H1 (cell line): ENCODE results near the gene ZMIZ1. TPM values are rescaled to one million over a fixed set of nuclear protein-coding genes. Genes with fewer than 3 reads are reported as not detected.

Experiments
- CTCF ChIA-PET: fragments of 300-600 bp; sonication (Branson Sonifier 250); formaldehyde crosslinking; loops from one replicate; lab custom pipeline; 2021; ENCODE audit not compliant: partially characterized antibody; lab: Charles Lee
- POLR2A ChIA-PET: fragments of 300-600 bp; sonication (Branson Sonifier 250); formaldehyde crosslinking; loops from one replicate; lab custom pipeline; 2021; ENCODE audit warnings: inconsistent platforms; ENCODE audit not compliant: partially characterized antibody; lab: Charles Lee
- DNase-seq, 2 experiments: peaks; one replicate each; pipeline versions ENCODE4 v3.0.0 to v3.0.0-alpha.2; 2010 to 2022; ENCODE audit warnings: low spot score in 2 of 2, low read depth in 1 of 2, mixed read lengths in 1 of 2
- FAIRE-seq: peaks from 2 replicates; lab custom pipeline; 2011; peaks lifted over from hg19 to GRCh38; lab: Jason Lieb, UNC
- H2AFZ ChIP-seq: 2 replicates; pipeline ENCODE4 v1.8.1; 2012; ENCODE audit warnings: low read length, inconsistent platforms
- H2AK5ac ChIP-seq: 2 replicates; pipeline ENCODE4 v1.6.1; 2013; ENCODE audit warnings: low read depth, low read length
- H2BK120ac ChIP-seq: replicated peaks from 2 replicates; pipeline ENCODE3; 2013; ENCODE audit warnings: low read depth, low read length, inconsistent platforms
- H2BK12ac ChIP-seq: 2 replicates; pipeline ENCODE4 v1.6.1; 2013; ENCODE audit warnings: low read depth, low read length
- H2BK15ac ChIP-seq: 2 replicates; pipeline ENCODE4 v1.6.1; 2013; ENCODE audit warnings: low read length
- H2BK20ac ChIP-seq: 2 replicates; pipeline ENCODE4 v1.6.1; 2013; ENCODE audit warnings: low read length
- H2BK5ac ChIP-seq: 2 replicates; pipeline ENCODE4 v1.6.1; 2013; ENCODE audit warnings: low read depth, low read length
- H3K14ac ChIP-seq: 2 replicates; pipeline ENCODE4 v1.6.1; 2013; ENCODE audit warnings: inconsistent platforms; ENCODE audit not compliant: insufficient read length
- H3K18ac ChIP-seq: 2 replicates; pipeline ENCODE4 v1.6.1; 2013; ENCODE audit warnings: low read length; ENCODE audit errors: extremely low read depth
- H3K23ac ChIP-seq: 2 replicates; pipeline ENCODE4 v1.6.1; 2013; ENCODE audit warnings: inconsistent platforms; ENCODE audit not compliant: insufficient read length
- H3K23me2 ChIP-seq: 2 replicates; pipeline ENCODE4 v1.6.1; 2013; ENCODE audit warnings: low read depth, low read length
- H3K27ac ChIP-seq: 2 replicates; pipeline ENCODE4 v1.6.1; 2011; ENCODE audit warnings: low read depth, low read length, inconsistent platforms
- H3K27me3 ChIP-seq, 4 experiments: replicated peaks in 1 of 4; 1 replicate in 1 of 4; 2 replicates in 3 of 4; pipeline versions ENCODE4 v1.6.1 to v1.8.1; 2011 to 2013; ENCODE audit warnings: low read length in 3 of 4, mild to moderate bottlenecking in 3 of 4, inconsistent platforms in 2 of 4, mixed read lengths in 2 of 4, moderate library complexity in 1 of 4; ENCODE audit not compliant: control insufficient read depth in 3 of 4, insufficient read depth in 3 of 4; ENCODE audit errors: extremely low read depth in 1 of 4
- H3K36me3 ChIP-seq, 4 experiments: 2 replicates each; pipeline versions ENCODE4 v1.6.1 to v1.8.1; 2011 to 2013; ENCODE audit warnings: mild to moderate bottlenecking in 4 of 4, low read length in 3 of 4, moderate library complexity in 2 of 4, control low read depth in 1 of 4, inconsistent platforms in 1 of 4; ENCODE audit not compliant: insufficient read depth in 4 of 4, control insufficient read depth in 2 of 4
- H3K4ac ChIP-seq: replicated peaks from 2 replicates; pipeline ENCODE3; 2013; ENCODE audit warnings: low read length, low read depth, mixed read lengths, inconsistent platforms; ENCODE audit not compliant: insufficient read length
- H3K4me1 ChIP-seq, 4 experiments: replicated peaks in 1 of 4; 1 replicate in 1 of 4; 2 replicates in 3 of 4; pipeline versions ENCODE4 v1.6.1 to v1.8.1; 2011 to 2013; ENCODE audit warnings: low read length in 3 of 4, inconsistent platforms in 2 of 4, mixed read lengths in 1 of 4; ENCODE audit not compliant: insufficient read depth in 4 of 4, control insufficient read depth in 3 of 4
- H3K4me2 ChIP-seq, 2 experiments: 2 replicates each; pipeline versions ENCODE4 v1.6.1 to v1.8.1; 2011 to 2013; ENCODE audit warnings: low read depth in 2 of 2, low read length in 2 of 2, control low read depth in 1 of 2, inconsistent platforms in 1 of 2, mild to moderate bottlenecking in 1 of 2; ENCODE audit not compliant: insufficient read depth in 1 of 2
- H3K4me3 ChIP-seq, 4 experiments: fragments of 200-600, 300-600 bp in 1 of 4; sonication (generic), shearing (Covaris generic), sonication (Bioruptor Twin) in 1 of 4; 2 replicates each; pipeline versions ENCODE4 v1.5.1 to v1.8.1; 2011 to 2016; ENCODE audit warnings: low read length in 4 of 4, low read depth in 3 of 4, control low read depth in 2 of 4, inconsistent platforms in 2 of 4, mild to moderate bottlenecking in 2 of 4, mixed read lengths in 1 of 4, moderate library complexity in 1 of 4; ENCODE audit not compliant: insufficient read depth in 2 of 4; ENCODE audit errors: extremely low read depth in 1 of 4
- H3K56ac ChIP-seq: replicated peaks from 2 replicates; pipeline ENCODE3; 2013; ENCODE audit warnings: low read depth, mild to moderate bottlenecking, mixed read lengths, low read length, inconsistent platforms; ENCODE audit not compliant: insufficient read length
- H3K79me1 ChIP-seq: 2 replicates; pipeline ENCODE4 v1.6.1; 2013; ENCODE audit warnings: low read depth, low read length, control low read depth
- H3K79me2 ChIP-seq, 2 experiments: 2 replicates each; pipeline versions ENCODE4 v1.6.1 to v1.8.1; 2012 to 2013; ENCODE audit warnings: low read length in 2 of 2, mild to moderate bottlenecking in 2 of 2, inconsistent platforms in 1 of 2; ENCODE audit not compliant: insufficient read depth in 2 of 2, control insufficient read depth in 1 of 2
- H3K9ac ChIP-seq, 4 experiments: replicated peaks in 1 of 4; 1 replicate in 1 of 4; 2 replicates in 3 of 4; pipeline versions ENCODE4 v1.6.1 to v1.8.1; 2011 to 2013; ENCODE audit warnings: low read depth in 3 of 4, low read length in 3 of 4, control low read depth in 2 of 4, mild to moderate bottlenecking in 2 of 4, moderate library complexity in 2 of 4, inconsistent platforms in 1 of 4; ENCODE audit errors: extremely low read depth in 1 of 4
- H3K9me3 ChIP-seq, 2 experiments: 2 replicates each; pipeline versions ENCODE4 v1.6.1 to v1.8.1; 2012 to 2013; ENCODE audit warnings: mild to moderate bottlenecking in 2 of 2, moderate library complexity in 2 of 2, control low read depth in 1 of 2, inconsistent platforms in 1 of 2, low read depth in 1 of 2, low read length in 1 of 2, mixed read lengths in 1 of 2; ENCODE audit not compliant: insufficient read depth in 2 of 2
- H4K20me1 ChIP-seq, 2 experiments: replicated peaks in 1 of 2; 2 replicates each; pipeline versions ENCODE3 to v1.8.1; 2011 to 2013; ENCODE audit warnings: inconsistent platforms in 2 of 2, low read length in 2 of 2, mild to moderate bottlenecking in 1 of 2; ENCODE audit not compliant: insufficient read depth in 2 of 2, control insufficient read depth in 1 of 2
- H4K5ac ChIP-seq: 2 replicates; pipeline ENCODE4 v1.6.1; 2013; ENCODE audit warnings: low read length, low read depth, mixed read lengths, inconsistent platforms; ENCODE audit not compliant: insufficient read length
- H4K8ac ChIP-seq: 2 replicates; pipeline ENCODE4 v1.8.0; 2013; ENCODE audit warnings: mild to moderate bottlenecking, moderate library complexity, low read length, inconsistent platforms; ENCODE audit not compliant: insufficient read depth; ENCODE audit errors: extremely low read depth
- H4K91ac ChIP-seq: replicated peaks from 2 replicates; pipeline ENCODE3; 2013; ENCODE audit warnings: low read length, mixed read lengths, inconsistent platforms; ENCODE audit not compliant: insufficient read length
- CBX5 ChIP-seq: fragments of 300-800, 300-1000 bp; sonication (generic); IDR thresholded peaks from 2 replicates; pipeline ENCODE4 v1.7.1; 2016; ENCODE audit warnings: antibody characterized with exemption, low read length, low read depth
- EGR1 ChIP-seq: IDR thresholded peaks from 2 replicates; pipeline ENCODE4 v1.6.1; 2011; ENCODE audit warnings: low read depth, low read length, borderline replicate concordance
- JUND ChIP-seq: IDR thresholded peaks from 2 replicates; pipeline ENCODE4 v1.6.1; 2011; ENCODE audit warnings: mild to moderate bottlenecking, improper control_type of control experiment, low read length
- PHF8 ChIP-seq: fragments of 200-600 bp; sonication (generic); conservative IDR thresholded peaks from 2 replicates; pipeline ENCODE4 v1.7.1; 2012; ENCODE audit warnings: low read depth, mild to moderate bottlenecking, inconsistent platforms, low read length, moderate library complexity
- RNF2 ChIP-seq: fragments of 200-900, 300-1000 bp; sonication (generic); IDR thresholded peaks from 2 replicates; pipeline ENCODE4 v1.7.1; 2016; ENCODE audit warnings: borderline replicate concordance, low read depth, mild to moderate bottlenecking, antibody characterized with exemption, low read length; ENCODE audit not compliant: poor library complexity, severe bottlenecking; ENCODE audit errors: missing control alignments
- SUZ12 ChIP-seq: fragments of 200-600 bp; sonication (generic); IDR thresholded peaks from 2 replicates; pipeline ENCODE4 v1.6.1; 2012; ENCODE audit warnings: mild to moderate bottlenecking, inconsistent platforms, low read length, moderate library complexity, mixed read lengths
- TAF1 ChIP-seq: IDR thresholded peaks from 2 replicates; pipeline ENCODE4 v1.6.1; 2011; ENCODE audit warnings: mild to moderate bottlenecking, low read depth, low read length
- TAF7 ChIP-seq: optimal IDR thresholded peaks from 2 replicates; pipeline ENCODE3; 2011; ENCODE audit warnings: low read depth, mild to moderate bottlenecking, inconsistent platforms, low read length, moderate library complexity, borderline replicate concordance
- TEAD4 ChIP-seq: IDR thresholded peaks from 2 replicates; pipeline ENCODE4 v1.6.1; 2012; ENCODE audit warnings: low read depth, low read length, inconsistent platforms, mixed read lengths
- WGBS, 2 experiments: shearing (Covaris generic) in 1 of 2; methylation state at CpG; one replicate each; pipeline versions ENCODE4 v1.1.6 to v1.1.7; 2013 to 2015; ENCODE audit warnings: low lambda C conversion rate in 2 of 2, mixed read lengths in 2 of 2, inconsistent platforms in 1 of 2, low coverage in 1 of 2, missing lambda C conversion rate in 1 of 2; ENCODE audit not compliant: insufficient replicate concordance in 2 of 2, insufficient coverage in 1 of 2, insufficient read length in 1 of 2; ENCODE audit errors: extremely low coverage in 1 of 2, missing lambda C conversion rate in 1 of 2; 5-methylcytosine and 5-hydroxymethylcytosine counted together
- polyA plus RNA-seq, 7 experiments: library from polyadenylated mRNA; depleted of rRNA in 3 of 7; stranded (reverse) in 5 of 7; unstranded in 2 of 7; fragments of >200 nt in 5 of 7; fragments of 200-250 nt in 2 of 7; gene quantifications; 1 replicate in 5 of 7; 2 replicates in 1 of 7; 4 replicates in 1 of 7; pipeline versions ENCODE4 v1.2.1 to v1.2.3, GENCODE V29; 2011 to 2013; ENCODE audit warnings: missing spikeins in 2 of 7, mixed read lengths in 2 of 7
- total RNA-seq: library from RNA; stranded (reverse); fragmentation: NEBNext Ultra II Directional; extraction: Animal tissue kit (Norgen Biotek cat#: 25700); gene quantifications from 2 replicates; pipeline ENCODE4 v1.2.1, GENCODE V29; 2021
- TF ChIP-seq, protein P1 (sequence below), 3 experiments: IDR thresholded peaks; 1 replicate in 2 of 3; 2 replicates in 1 of 3; pipeline versions ENCODE4 v1.5.1 to v1.6.1; 2011; ENCODE audit warnings: low read length in 3 of 3, mild to moderate bottlenecking in 3 of 3, inconsistent platforms in 2 of 3, low read depth in 1 of 3, moderate library complexity in 1 of 3; ENCODE audit not compliant: insufficient read depth in 1 of 3; ENCODE audit errors: control extremely low read depth in 1 of 3

ZMIZ1 gene
- total and polyA plus RNA-seq, 2 of the 8 experiments (the other 6 are each of a cell fraction or from before 2014, with no cell fraction given) = 8.1 to 28.0 TPM

DNA sequence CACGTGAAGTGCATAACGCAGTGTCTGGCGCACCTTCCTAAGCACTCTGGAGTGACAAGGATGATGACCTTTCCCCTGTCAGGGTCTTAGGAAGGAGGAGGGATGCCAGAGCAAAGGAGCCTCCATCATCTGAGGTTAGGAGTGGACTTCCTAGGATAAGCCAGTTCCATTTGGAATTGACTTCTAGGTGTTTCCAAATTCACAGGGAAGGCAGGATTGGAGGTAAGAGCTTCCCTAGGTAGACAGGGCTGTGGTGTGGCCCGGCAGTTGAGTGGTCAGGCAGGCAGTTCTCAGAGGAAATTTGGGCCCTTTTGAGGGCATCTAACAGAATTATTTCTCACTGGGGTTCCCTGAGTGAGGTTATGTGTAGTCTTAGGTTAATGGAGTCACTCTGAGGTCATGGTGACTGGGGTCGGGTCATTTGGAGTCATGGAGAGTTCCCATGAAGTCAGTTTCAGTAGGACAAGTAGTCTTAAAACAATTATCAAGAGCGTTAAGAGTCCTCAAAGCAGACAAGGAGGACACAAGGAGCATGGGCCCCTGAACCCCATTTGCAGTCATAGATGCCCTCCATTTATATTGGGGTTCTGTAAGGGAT is 286.8 kb downstream of the ZMIZ1 start:
- H4K8ac ChIP-seq = no peak overlapping the region
- no peak overlapping the region for H3K14ac ChIP-seq
- no peak overlapping the region for H2AK5ac ChIP-seq
- H3K56ac ChIP-seq = no peak overlapping the region
- peak in 1 of 2 experiments; percentile 26 for DNase-seq
- no peak overlapping the region for H2BK12ac ChIP-seq
- H3K9ac ChIP-seq = no peak overlapping the region
- H2BK5ac ChIP-seq = no peak overlapping the region
- no peak overlapping the region for H2BK20ac ChIP-seq
- no peak overlapping the region for H2BK120ac ChIP-seq
- no peak overlapping the region for H3K18ac ChIP-seq
- no peak for FAIRE-seq
- H3K4ac ChIP-seq = no peak overlapping the region
- no peak overlapping the region for H3K23ac ChIP-seq
- no peak overlapping the region for H2AFZ ChIP-seq
- no peaks in the 10 kb centered on the region for H3K79me2 ChIP-seq
- H2BK15ac ChIP-seq = no peak overlapping the region
- CTCF ChIA-PET = interaction anchor here (0.5 to 6.0 kb wide), 4 partner anchors 9 to 153 kb away, joined by 3 to 50 read pairs (median 5); partner anchors contain the start of gene PPIF
- no peaks in the 10 kb centered on the region for H3K23me2 ChIP-seq
- 77% methylated on average over 6 of the region's 6 CpGs; no CpG with 5 or more reads in 1 of the 2 experiments for WGBS, 2 experiments
- no peak overlapping the region for H3K4me3 ChIP-seq
- no peak overlapping the region for H4K91ac ChIP-seq
- peaks cover 17 to 48% (median 39%) of the 10 kb centered on the region in 4 experiments for H3K36me3 ChIP-seq
- no peaks in the 10 kb centered on the region; a peak in 1 of 4 replicates for H3K9me3 ChIP-seq
- H3K4me2 ChIP-seq = no peak overlapping the region
- H3K27me3 ChIP-seq = no peaks in the 10 kb centered on the region
- peaks cover 0 to 8% of the 10 kb centered on the region in 2 experiments for H4K20me1 ChIP-seq
- POLR2A ChIA-PET = interaction anchor here (1.0 kb wide), 1 partner anchor 11 kb away, joined by 3 read pairs; no protein-coding TSS in a partner anchor
- no peak overlapping the region for H3K27ac ChIP-seq
- H3K4me1 ChIP-seq = no peaks in the 10 kb centered on the region; a peak in 1 of 7 replicates
- peaks cover 2% of the 10 kb centered on the region; the same call in 1 of the 2 replicates for H3K79me1 ChIP-seq
- no peak overlapping the region for H4K5ac ChIP-seq
- no peak for TF ChIP-seq TAF1
- TF ChIP-seq, protein P1, sequence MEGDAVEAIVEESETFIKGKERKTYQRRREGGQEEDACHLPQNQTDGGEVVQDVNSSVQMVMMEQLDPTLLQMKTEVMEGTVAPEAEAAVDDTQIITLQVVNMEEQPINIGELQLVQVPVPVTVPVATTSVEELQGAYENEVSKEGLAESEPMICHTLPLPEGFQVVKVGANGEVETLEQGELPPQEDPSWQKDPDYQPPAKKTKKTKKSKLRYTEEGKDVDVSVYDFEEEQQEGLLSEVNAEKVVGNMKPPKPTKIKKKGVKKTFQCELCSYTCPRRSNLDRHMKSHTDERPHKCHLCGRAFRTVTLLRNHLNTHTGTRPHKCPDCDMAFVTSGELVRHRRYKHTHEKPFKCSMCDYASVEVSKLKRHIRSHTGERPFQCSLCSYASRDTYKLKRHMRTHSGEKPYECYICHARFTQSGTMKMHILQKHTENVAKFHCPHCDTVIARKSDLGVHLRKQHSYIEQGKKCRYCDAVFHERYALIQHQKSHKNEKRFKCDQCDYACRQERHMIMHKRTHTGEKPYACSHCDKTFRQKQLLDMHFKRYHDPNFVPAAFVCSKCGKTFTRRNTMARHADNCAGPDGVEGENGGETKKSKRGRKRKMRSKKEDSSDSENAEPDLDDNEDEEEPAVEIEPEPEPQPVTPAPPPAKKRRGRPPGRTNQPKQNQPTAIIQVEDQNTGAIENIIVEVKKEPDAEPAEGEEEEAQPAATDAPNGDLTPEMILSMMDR (IDR thresholded peaks at IDR 0.05; ENCODE audit: control extremely low read depth in 1 of 3, insufficient read depth in 1 of 3, low read depth in 1 of 3, low read length in 3 of 3) = no peak
- no peak for TF ChIP-seq CBX5
- TF ChIP-seq TAF7 = no peak
- TF ChIP-seq PHF8 = no peak
- no peak for TF ChIP-seq RNF2
- no peak for TF ChIP-seq JUND
- no peak for TF ChIP-seq TEAD4
- no peak for TF ChIP-seq SUZ12
- TF ChIP-seq EGR1 = no peak
